Measurements from ENCODE around the gene CTNNBL1.

DNA sequence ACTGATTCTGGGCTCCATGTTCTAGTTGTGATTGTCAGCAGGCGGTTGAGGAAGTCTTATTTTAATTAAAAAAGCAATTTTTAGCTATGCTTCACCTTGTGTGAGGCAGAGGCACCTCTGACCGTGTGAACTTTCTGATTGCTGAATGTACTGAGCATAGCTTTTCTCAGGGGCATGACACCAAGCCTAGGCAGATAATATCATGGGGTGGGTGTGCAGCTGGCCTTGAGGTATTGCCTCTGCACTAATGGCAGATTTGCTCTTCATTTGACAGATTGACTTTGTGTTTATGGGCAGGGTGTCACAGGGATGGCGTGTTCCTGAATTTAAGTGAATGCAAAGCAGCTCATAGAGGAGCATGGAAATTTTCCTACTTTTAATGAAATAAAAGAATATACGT lies 19.6 kb downstream of the CTNNBL1 start:
- no peak for TF ChIP-seq EZH2 (IDR thresholded peaks at IDR 0.05; ENCODE audit: low read length, unreplicated experiment)
- TF ChIP-seq, protein P1, sequence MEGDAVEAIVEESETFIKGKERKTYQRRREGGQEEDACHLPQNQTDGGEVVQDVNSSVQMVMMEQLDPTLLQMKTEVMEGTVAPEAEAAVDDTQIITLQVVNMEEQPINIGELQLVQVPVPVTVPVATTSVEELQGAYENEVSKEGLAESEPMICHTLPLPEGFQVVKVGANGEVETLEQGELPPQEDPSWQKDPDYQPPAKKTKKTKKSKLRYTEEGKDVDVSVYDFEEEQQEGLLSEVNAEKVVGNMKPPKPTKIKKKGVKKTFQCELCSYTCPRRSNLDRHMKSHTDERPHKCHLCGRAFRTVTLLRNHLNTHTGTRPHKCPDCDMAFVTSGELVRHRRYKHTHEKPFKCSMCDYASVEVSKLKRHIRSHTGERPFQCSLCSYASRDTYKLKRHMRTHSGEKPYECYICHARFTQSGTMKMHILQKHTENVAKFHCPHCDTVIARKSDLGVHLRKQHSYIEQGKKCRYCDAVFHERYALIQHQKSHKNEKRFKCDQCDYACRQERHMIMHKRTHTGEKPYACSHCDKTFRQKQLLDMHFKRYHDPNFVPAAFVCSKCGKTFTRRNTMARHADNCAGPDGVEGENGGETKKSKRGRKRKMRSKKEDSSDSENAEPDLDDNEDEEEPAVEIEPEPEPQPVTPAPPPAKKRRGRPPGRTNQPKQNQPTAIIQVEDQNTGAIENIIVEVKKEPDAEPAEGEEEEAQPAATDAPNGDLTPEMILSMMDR (conservative IDR thresholded peaks at IDR 0.05; ENCODE audit: low read depth, low read length): no peak
